Measurements from ENCODE around the gene RECK. TPM values are rescaled to one million over a fixed set of nuclear protein-coding genes. Genes with fewer than 3 reads are reported as not detected.

Gene RECK
- total RNA-seq, 1 donor from 2014 or later: 11.1 TPM

DNA sequence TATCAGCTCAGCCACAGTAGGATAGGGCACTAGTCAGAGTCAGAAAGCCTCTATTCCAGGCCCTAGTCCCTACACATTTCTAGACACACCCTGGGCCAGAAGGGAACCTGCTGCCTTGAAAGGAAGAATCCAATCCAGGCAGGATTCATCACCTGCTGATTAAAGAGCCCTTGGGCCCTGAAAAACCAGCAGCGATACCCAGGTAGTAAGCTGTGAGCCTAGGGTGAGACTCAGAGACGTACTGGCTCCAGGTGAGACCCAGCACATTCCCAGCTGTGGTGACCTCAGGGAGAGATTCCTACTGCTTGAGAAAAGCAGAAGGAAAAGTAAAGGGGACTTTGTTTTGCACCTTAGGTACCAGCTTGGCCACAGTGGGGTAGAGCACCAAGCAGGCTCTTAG lies 137.1 kb downstream of the RECK start:
- H3K9me3 Mint-ChIP-seq (ENCODE audit: unreplicated experiment): no peaks in the 10 kb centered on the region
- H3K4me1 Mint-ChIP-seq (ENCODE audit: low read depth, unreplicated experiment): no peaks in the 10 kb centered on the region
- TF ChIP-seq, protein P1, sequence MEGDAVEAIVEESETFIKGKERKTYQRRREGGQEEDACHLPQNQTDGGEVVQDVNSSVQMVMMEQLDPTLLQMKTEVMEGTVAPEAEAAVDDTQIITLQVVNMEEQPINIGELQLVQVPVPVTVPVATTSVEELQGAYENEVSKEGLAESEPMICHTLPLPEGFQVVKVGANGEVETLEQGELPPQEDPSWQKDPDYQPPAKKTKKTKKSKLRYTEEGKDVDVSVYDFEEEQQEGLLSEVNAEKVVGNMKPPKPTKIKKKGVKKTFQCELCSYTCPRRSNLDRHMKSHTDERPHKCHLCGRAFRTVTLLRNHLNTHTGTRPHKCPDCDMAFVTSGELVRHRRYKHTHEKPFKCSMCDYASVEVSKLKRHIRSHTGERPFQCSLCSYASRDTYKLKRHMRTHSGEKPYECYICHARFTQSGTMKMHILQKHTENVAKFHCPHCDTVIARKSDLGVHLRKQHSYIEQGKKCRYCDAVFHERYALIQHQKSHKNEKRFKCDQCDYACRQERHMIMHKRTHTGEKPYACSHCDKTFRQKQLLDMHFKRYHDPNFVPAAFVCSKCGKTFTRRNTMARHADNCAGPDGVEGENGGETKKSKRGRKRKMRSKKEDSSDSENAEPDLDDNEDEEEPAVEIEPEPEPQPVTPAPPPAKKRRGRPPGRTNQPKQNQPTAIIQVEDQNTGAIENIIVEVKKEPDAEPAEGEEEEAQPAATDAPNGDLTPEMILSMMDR (IDR thresholded peaks at IDR 0.05; ENCODE audit: partially characterized antibody, unreplicated experiment): no peak
- H3K4me3 Mint-ChIP-seq (ENCODE audit: unreplicated experiment): no peak overlapping the region
- no peak overlapping the region for H3K27ac Mint-ChIP-seq (ENCODE audit: unreplicated experiment)
- no peak for DNase-seq
- H3K36me3 Mint-ChIP-seq (ENCODE audit: unreplicated experiment): no peaks in the 10 kb centered on the region
- no peaks in the 10 kb centered on the region for H3K27me3 Mint-ChIP-seq (ENCODE audit: unreplicated experiment)

Other genes starting within 250 kb of the RECK start
- gene NPR2, start 245.3 kb upstream of the RECK start, total RNA-seq (ENCODE audit: unreplicated experiment): 357 TPM
- not detected for gene SPAG8, start 224.7 kb upstream of the RECK start, total RNA-seq (ENCODE audit: unreplicated experiment)
- 48.1 TPM for gene HINT2, start 221.9 kb upstream of the RECK start, total RNA-seq (ENCODE audit: unreplicated experiment)
- not detected for gene FAM221B, start 208.2 kb upstream of the RECK start, total RNA-seq (ENCODE audit: unreplicated experiment)
- 44.4 TPM for gene TMEM8B, start 207.7 kb upstream of the RECK start, total RNA-seq (ENCODE audit: unreplicated experiment)
- not detected for gene OR13J1, start 166.5 kb upstream of the RECK start, total RNA-seq (ENCODE audit: unreplicated experiment)
- not detected for gene HRCT1, start 130.7 kb upstream of the RECK start, total RNA-seq (ENCODE audit: unreplicated experiment)
- not detected for gene SPAAR, start 127.4 kb upstream of the RECK start, total RNA-seq (ENCODE audit: unreplicated experiment)
- not detected for gene OR2S2, start 78.8 kb upstream of the RECK start, total RNA-seq (ENCODE audit: unreplicated experiment)
- 84.4 TPM for gene GLIPR2, start 99.8 kb downstream of the RECK start, total RNA-seq (ENCODE audit: unreplicated experiment)
- 0.22 TPM for gene CCIN, start 132.5 kb downstream of the RECK start, total RNA-seq (ENCODE audit: unreplicated experiment)
- 164 TPM for gene CLTA, start 154.0 kb downstream of the RECK start, total RNA-seq (ENCODE audit: unreplicated experiment)
- 29.2 TPM for gene GNE, start 221.5 kb downstream of the RECK start, total RNA-seq (ENCODE audit: unreplicated experiment)